Activated naive CD8-positive, alpha-beta T cell treated with anti-CD3 and anti-CD28 coated beads, Interleukin-2, amount 50 U/mL, for 24 hours (primary cell): ENCODE data around the gene MIXL1.

Source experiments
- ATAC-seq: fragments of 150-1000 bp; cut with Tn5 transposase; one replicate; pipeline ENCODE4 v1.10.0; 2021
- DNase-seq: peaks from one replicate; pipeline ENCODE4 v3.0.0; 2021
- H3K27ac Mint-ChIP-seq: one replicate; pipeline ENCODE4 v1.8.0; 2021; ENCODE audit warnings: mild to moderate bottlenecking, mixed read lengths
- H3K27me3 Mint-ChIP-seq: one replicate; pipeline ENCODE4 v1.8.0; 2021; ENCODE audit warnings: mixed read lengths
- H3K36me3 Mint-ChIP-seq: one replicate; pipeline ENCODE4 v1.8.0; 2021; ENCODE audit warnings: low read depth, mixed read lengths
- H3K4me1 Mint-ChIP-seq: one replicate; pipeline ENCODE4 v1.8.0; 2021; ENCODE audit warnings: mixed read lengths
- H3K4me3 Mint-ChIP-seq: one replicate; pipeline ENCODE4 v1.8.0; 2021; ENCODE audit warnings: mild to moderate bottlenecking, moderate library complexity, mixed read lengths
- H3K9me3 Mint-ChIP-seq: one replicate; pipeline ENCODE4 v1.8.0; 2021; ENCODE audit warnings: mixed read lengths

MIXL1 gene

DNA sequence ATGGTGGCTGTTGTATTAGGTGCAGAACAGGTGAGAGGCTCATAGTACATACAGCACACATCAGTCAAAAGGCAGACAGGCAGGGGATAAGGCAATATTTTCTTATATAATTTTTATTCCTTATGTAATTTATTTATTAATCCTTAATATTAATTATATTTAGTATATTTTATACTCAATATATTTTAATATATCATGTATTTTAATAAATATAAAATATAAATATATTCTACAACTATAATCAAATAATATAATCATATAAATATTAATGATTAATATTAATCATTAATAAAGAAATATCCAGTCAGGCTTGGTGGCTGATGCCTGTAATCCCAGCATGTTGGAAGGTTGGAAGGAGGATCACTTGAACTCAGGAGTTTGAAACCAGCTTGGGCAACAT is 19.3 kb upstream of the MIXL1 start:
- Mint-ChIP-seq H3K27ac (no peak overlapping the region), H3K27me3 (peaks cover 8% of the 10 kb centered on the region), H3K4me1 (no peaks in the 10 kb centered on the region), H3K9me3 (no peaks in the 10 kb centered on the region), H3K4me3 (no peak overlapping the region), H3K36me3 (no peaks in the 10 kb centered on the region)
- no peak for DNase-seq
- no peak for ATAC-seq

DNA sequence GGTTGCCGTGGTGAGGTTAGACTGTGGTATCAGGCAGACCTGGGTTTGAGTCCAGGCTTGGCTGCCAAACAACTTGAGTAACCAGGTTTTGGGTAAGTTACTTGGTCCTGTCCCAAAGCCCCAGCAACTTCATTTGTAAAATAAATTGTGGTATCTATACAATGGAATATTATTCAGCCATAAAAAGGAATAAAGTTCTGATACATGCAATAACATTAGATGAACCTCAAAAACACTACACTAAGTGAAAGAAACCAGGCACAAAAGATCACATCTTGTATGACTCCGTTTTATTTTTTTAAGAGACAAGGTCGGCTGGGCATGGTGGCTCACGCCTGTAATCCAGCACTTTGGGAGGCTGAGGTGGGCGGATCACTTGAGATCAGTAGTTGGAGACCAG is 16.4 kb upstream of the MIXL1 start:
- H3K27ac Mint-ChIP-seq: no peak overlapping the region
- ATAC-seq: no peak

DNA sequence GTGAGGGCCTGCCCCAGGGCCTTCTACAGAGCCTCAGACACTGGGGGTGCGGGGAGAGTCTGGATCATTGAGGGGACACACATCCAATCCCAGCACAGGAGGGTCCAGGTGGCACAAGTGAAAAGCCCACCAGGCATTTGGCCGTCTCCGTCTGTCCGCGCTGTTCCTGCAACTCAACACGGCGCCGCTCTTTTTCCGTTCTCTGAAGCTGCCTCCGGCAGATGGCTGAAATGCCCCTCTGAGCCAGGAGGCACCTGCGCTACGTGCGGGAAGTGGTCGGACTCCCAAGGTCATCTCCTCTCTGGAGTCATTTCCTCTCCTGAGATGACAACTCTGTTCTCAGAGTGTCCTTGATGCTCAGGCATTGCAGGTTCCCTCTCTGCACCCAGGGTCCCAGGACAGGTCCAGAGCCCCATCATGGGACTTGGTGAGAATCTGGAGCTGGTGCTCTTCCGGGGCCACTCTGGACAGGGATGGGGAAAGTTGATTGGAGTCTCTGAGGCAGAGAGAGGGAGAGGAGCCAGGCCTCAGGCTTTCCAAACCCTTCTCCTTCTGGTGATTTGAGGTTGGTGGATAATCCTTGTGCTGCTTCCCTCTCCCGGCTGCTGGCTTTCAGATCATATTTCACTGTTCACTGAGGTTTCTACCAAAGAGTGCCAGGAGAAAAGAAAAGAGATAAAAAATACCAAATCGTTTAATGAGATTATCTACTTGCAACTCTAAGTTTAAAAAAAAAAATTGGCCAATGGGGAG is 14.0 kb upstream of the MIXL1 start:
- ATAC-seq (no peak), DNase-seq (no peak)
- no peaks in the 10 kb centered on the region for H3K27me3 Mint-ChIP-seq
- H3K36me3 Mint-ChIP-seq: no peaks in the 10 kb centered on the region
- H3K9me3 Mint-ChIP-seq: no peaks in the 10 kb centered on the region
- H3K4me1 Mint-ChIP-seq: no peaks in the 10 kb centered on the region
- H3K4me3 Mint-ChIP-seq: no peak overlapping the region
- no peak overlapping the region for H3K27ac Mint-ChIP-seq

More for the DNA sequence above, 16.4 kb upstream of the MIXL1 start:
- no peaks in the 10 kb centered on the region for H3K9me3 Mint-ChIP-seq
- no peak for DNase-seq
- no peaks in the 10 kb centered on the region for H3K36me3 Mint-ChIP-seq
- H3K27me3 Mint-ChIP-seq: peaks cover 2% of the 10 kb centered on the region
- H3K4me3 Mint-ChIP-seq: no peak overlapping the region
- no peaks in the 10 kb centered on the region for H3K4me1 Mint-ChIP-seq

DNA sequence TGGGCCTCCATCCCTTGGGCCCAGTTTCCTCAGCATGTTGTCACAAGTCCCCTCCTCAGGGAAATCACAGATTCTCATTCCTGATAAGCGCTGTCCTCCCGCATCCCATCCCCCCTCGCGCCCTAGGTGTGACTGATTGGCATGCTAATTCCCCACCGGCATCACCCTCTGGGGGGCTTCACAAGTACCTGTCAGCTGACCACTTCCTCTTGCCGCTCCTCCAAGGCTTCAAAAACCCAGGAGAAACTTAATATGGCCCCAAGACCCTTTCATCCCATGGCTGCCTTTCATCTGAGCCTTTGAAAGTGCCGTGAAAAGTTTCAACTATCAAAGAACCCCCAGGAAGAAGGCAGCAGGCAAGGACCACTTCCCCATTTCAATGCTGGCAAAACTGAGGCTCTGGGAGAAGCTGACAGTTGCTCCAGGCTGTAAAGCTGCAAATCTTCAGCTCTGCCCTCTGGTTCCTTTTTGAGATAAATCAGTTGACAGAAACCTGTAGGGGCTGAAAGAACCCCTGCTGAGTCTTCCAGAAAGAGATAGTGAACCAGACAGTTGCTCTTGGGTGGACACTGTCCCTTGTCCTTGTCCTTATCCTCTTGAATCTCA is 12.8 kb upstream of the MIXL1 start:
- DNase-seq: no peak
- Mint-ChIP-seq H3K36me3 (no peaks in the 10 kb centered on the region), H3K9me3 (no peaks in the 10 kb centered on the region), H3K4me3 (no peak overlapping the region), H3K27me3 (no peaks in the 10 kb centered on the region), H3K27ac (no peak overlapping the region), H3K4me1 (no peaks in the 10 kb centered on the region)
- ATAC-seq: no peak

DNA sequence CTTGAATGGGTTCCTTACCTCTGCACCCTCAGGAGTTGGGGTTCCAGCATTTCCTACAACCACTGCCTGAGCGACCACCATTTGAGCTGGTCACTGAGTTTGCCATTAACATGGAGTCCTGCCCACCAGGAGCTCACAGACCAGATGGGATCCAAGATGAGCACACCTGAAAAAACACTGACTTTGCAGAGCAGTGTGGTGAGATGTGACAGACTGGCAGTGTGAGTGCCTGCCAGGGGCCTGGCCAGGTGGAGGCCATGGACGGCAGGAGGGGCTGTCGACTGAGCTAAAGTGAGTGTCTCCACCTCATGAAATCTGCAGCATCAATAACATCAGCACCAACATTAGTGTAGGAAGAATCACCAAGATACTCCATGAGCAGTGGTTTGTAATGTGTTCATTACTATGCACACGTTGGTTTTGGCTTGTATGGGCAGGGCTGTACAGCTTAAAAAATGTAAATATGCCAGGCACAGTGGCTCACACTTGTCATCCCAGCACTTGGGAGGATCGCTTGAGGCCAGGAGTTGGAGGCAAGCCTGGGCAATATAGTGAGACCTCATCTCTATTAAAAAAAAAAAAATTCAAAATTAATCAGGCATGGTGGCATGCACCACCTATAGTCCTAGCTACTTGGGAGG is 12.2 kb upstream of the MIXL1 start:
- no peak for ATAC-seq
- Mint-ChIP-seq H3K27me3 (no peaks in the 10 kb centered on the region), H3K27ac (no peak overlapping the region), H3K4me3 (no peak overlapping the region), H3K4me1 (no peaks in the 10 kb centered on the region), H3K9me3 (no peaks in the 10 kb centered on the region), H3K36me3 (no peaks in the 10 kb centered on the region)
- DNase-seq: no peak

DNA sequence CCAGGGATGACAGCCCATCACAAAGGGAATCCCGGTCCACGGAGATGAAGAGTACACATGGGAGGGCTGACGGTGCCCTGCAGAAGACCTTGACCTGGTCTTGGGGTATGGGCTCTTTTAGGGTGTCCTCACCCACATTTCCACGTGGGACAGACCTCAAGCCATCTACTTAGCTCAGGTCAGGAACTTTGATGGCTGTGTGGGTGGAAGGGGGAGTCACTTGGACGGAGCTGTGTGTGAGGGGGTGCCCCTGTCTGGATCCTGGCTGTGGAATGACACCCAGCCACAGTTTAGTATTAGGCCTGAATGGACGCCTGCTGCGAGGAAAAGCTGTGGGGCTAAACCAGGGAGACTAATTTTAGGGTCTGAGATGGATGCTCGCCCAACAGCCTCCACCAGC is 10.9 kb upstream of the MIXL1 start:
- no peak for DNase-seq
- no peaks in the 10 kb centered on the region for H3K4me1 Mint-ChIP-seq
- ATAC-seq: no peak
- no peak overlapping the region for H3K27ac Mint-ChIP-seq
- no peaks in the 10 kb centered on the region for H3K27me3 Mint-ChIP-seq
- H3K9me3 Mint-ChIP-seq: no peaks in the 10 kb centered on the region
- H3K4me3 Mint-ChIP-seq: no peak overlapping the region
- H3K36me3 Mint-ChIP-seq: no peaks in the 10 kb centered on the region

DNA sequence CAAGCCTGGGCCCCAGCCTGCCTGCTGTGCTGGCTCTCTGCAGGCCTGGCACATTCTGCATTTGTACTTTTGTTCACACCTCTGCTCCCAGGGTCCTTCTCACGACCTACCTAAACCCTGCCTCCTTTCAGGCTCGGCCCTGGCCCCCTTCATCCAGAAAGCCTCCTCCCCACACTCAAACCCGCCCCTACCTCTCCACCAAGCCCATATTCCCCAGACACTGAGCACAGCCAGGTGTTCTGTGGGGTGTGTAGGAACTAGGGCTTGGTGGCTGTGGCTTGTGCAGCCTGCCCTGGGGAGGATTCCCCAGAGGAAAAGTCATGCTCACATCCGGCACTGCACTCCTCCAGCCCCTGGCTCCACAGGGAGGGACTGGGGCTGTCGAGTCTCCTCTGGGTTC is 8.2 kb upstream of the MIXL1 start:
- ATAC-seq (no peak), DNase-seq (no peak)
- Mint-ChIP-seq H3K9me3 (no peaks in the 10 kb centered on the region), H3K4me1 (no peaks in the 10 kb centered on the region), H3K27ac (no peak overlapping the region), H3K27me3 (peaks cover 4% of the 10 kb centered on the region), H3K36me3 (no peaks in the 10 kb centered on the region), H3K4me3 (no peak overlapping the region)

DNA sequence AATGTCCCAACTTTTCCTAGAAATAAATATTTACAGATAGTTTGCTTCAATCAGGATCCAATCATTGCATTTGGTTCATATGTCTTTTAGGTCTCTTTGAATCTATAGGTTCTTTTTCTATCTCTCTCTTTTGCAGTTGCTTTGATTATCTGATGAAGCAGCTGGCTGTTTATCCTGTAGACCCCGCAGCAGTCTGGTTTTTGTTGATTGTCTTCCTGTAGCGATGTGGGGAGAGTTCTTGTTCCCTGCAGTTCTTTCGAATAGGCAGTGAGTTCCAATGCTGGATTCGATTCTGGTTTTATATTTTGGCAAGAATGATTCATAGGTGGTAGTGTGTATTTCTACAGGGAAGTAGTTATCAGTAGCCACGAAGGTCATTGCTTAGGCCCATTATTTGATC is 7.4 kb upstream of the MIXL1 start:
- peaks cover 5% of the 10 kb centered on the region for H3K27me3 Mint-ChIP-seq
- H3K9me3 Mint-ChIP-seq: no peaks in the 10 kb centered on the region
- ATAC-seq (no peak), DNase-seq (no peak)
- no peak overlapping the region for H3K27ac Mint-ChIP-seq
- no peaks in the 10 kb centered on the region for H3K36me3 Mint-ChIP-seq
- H3K4me3 Mint-ChIP-seq: no peak overlapping the region
- H3K4me1 Mint-ChIP-seq: no peaks in the 10 kb centered on the region

DNA sequence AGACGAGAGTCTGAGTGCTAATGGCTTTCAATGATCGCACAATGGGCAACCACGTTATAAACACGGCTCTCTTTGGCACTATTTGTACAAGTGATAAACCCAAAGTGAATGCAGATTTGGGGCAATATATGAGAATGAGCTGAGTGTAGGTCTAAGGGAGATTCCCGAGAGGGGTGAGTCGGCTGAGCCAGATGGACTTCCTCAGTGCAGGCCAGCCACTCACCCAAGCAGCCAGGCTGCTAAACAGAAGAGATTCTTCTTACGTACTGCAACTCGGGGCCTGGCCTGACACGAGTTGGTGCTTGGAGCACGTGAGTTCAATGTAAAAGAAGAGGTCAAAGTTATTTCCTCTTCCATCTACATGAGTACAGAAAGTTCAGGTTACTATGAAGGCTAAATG is 6.2 kb upstream of the MIXL1 start:
- peaks cover 11% of the 10 kb centered on the region for H3K27me3 Mint-ChIP-seq
- no peak overlapping the region for H3K4me3 Mint-ChIP-seq
- ATAC-seq: no peak
- H3K36me3 Mint-ChIP-seq: no peaks in the 10 kb centered on the region
- DNase-seq: no peak
- no peak overlapping the region for H3K27ac Mint-ChIP-seq
- H3K9me3 Mint-ChIP-seq: no peaks in the 10 kb centered on the region
- H3K4me1 Mint-ChIP-seq: peaks cover 4% of the 10 kb centered on the region

DNA sequence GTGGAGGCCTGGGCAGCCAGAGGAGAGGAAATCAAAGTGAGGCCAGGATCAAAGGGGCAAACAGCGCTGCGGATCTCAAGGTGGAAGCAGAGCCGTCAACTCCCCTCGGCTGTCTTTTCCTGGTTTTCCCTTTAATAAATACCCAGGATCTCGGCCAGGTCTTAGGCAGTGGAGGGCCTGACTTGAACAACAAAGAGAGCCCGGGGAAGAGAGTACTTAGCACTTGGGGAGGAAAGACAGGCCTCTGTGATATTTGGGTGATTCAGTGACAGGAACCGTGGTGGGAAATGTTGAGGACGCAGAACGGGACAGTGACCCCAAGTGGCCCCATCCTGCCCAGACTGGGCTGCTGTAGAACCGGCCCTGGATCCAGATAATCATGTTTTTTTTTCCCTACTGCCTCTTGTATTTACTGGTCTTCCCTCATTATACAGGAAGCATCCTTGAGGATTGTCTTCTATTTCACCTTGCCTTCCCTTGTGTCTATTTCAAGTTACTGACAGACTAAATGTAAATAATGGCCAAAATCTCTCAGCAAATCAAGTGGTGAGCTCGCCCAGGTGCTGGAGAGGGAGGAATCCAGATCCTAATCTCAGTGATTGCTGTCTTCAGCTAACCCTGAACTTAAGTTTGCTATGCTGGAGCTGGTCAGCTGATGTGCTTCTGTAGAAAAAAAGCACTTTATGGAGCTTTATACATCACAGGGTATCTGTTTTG is 2.8 kb upstream of the MIXL1 start:
- Mint-ChIP-seq H3K27ac (no peak overlapping the region), H3K4me1 (peaks cover 14% of the 10 kb centered on the region), H3K9me3 (no peaks in the 10 kb centered on the region), H3K27me3 (peaks cover 27% of the 10 kb centered on the region), H3K4me3 (no peak overlapping the region), H3K36me3 (no peaks in the 10 kb centered on the region)
- DNase-seq (no peak), ATAC-seq (no peak)

DNA sequence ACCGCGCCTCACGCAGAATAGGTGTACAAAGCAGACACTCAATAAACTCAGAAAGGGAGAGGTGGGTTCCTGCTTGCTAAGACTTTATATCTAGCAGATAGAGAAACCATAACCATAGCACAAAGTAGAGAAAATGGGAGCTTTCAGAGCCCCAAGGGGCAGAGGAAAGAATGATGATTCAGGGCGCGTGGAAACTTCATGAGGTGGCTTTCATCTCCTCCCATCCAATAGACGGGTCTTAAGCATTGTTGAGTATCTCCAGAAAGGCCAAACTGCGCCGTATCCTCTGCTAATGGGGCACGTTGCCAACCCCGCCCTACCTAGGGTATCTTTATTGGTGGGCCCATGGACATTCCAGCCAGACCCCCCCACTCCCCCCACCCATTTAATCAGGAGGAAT is 778 bp upstream of the MIXL1 start:
- no peak overlapping the region for H3K27ac Mint-ChIP-seq
- no peaks in the 10 kb centered on the region for H3K36me3 Mint-ChIP-seq
- ATAC-seq (peak; percentile 84), DNase-seq (peak; percentile 22)
- peaks cover 14% of the 10 kb centered on the region for H3K4me1 Mint-ChIP-seq
- no peaks in the 10 kb centered on the region for H3K9me3 Mint-ChIP-seq
- H3K27me3 Mint-ChIP-seq: peaks cover 33% of the 10 kb centered on the region
- H3K4me3 Mint-ChIP-seq: peak overlapping the region; percentile 26

DNA sequence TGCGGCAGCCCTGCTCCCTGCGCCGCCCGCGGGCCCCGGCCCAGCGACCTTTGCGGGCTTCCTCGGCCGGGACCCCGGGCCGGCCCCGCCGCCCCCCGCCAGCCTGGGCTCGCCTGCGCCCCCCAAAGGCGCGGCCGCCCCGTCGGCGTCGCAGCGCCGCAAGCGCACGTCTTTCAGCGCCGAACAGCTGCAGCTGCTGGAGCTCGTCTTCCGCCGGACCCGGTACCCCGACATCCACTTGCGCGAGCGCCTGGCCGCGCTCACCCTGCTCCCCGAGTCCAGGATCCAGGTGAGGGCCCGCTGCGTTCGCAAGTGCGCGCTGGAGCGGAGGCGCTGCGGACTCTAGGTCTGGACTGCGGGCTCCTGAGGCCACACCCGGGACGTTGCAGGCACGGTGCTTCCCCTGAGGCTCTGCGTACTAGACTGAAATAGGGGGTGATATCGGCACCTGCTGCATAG is 351 bp downstream of the MIXL1 start:
- Mint-ChIP-seq H3K36me3 (no peaks in the 10 kb centered on the region), H3K27ac (no peak overlapping the region), H3K27me3 (peaks cover 33% of the 10 kb centered on the region), H3K4me1 (peaks cover 14% of the 10 kb centered on the region), H3K9me3 (no peaks in the 10 kb centered on the region), H3K4me3 (peak overlapping the region; percentile 68)
- peak; percentile 25 for DNase-seq
- peak; percentile 44 for ATAC-seq

DNA sequence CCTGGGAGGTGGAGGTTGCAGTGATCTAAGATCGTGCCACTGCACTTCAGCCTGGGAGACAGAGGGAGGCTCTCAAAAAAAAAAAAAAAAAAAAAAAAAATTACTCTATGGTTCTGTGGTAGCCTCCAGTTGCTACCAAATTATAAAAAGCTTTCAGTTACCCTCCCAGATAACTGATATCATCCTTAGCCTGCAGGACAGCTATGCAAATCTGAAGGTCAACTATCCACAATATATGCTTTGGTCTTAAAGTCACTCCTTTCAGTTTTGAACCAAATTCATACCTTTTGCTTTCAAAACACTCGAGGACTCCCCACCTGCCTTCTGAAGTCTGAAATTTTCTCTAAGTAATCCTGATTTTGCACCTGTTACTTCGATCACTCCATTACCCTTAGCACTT is 3.1 kb downstream of the MIXL1 start:
- ATAC-seq (no peak), DNase-seq (no peak)
- peaks cover 9% of the 10 kb centered on the region for H3K36me3 Mint-ChIP-seq
- H3K27me3 Mint-ChIP-seq: peaks cover 26% of the 10 kb centered on the region
- H3K4me3 Mint-ChIP-seq: no peak overlapping the region
- no peaks in the 10 kb centered on the region for H3K9me3 Mint-ChIP-seq
- no peak overlapping the region for H3K27ac Mint-ChIP-seq
- peaks cover 14% of the 10 kb centered on the region for H3K4me1 Mint-ChIP-seq

DNA sequence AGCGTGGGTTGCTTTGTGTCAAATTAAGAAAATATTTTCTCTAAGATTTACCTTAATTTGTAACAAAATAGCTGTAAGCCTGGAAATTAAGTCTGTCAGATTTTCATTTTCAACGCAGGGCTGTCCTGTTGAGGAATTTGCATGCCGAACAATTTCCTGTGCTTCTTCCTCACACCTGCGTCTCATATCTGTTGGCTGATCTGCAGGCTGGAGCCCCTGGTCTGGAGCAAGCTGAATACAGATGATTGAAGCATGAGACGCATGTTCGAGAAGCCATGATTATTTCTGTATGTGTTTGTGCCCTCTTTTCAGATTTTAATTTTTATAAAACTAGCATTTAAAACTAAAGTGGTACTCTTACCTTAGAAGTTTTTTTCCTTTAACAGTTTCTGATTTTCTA is 9.8 kb downstream of the MIXL1 start:
- H3K4me1 Mint-ChIP-seq: no peaks in the 10 kb centered on the region
- H3K27me3 Mint-ChIP-seq: no peaks in the 10 kb centered on the region
- H3K36me3 Mint-ChIP-seq: peaks cover 35% of the 10 kb centered on the region
- ATAC-seq (no peak), DNase-seq (no peak)
- no peak overlapping the region for H3K4me3 Mint-ChIP-seq
- no peaks in the 10 kb centered on the region for H3K9me3 Mint-ChIP-seq
- no peak overlapping the region for H3K27ac Mint-ChIP-seq

DNA sequence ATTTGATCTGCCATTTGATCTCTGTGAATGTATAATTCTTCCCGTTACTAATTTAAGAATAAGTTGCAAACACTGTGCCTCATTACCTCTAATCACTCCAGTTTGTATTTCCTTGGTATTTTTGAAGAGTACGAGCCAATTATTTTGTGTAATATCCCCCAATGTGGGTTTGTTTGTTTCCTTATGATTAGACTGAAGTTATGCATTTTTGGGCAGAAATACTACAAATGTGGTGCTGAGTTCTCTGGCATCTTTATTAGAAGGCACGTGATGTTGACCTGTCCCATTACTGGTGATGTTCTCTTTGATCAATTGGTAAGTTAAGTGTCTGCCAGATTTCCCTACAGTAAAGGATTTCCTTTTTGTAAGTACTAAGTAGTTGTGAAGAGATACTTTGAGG is 10.3 kb downstream of the MIXL1 start:
- Mint-ChIP-seq H3K27ac (no peak overlapping the region), H3K9me3 (no peaks in the 10 kb centered on the region), H3K27me3 (no peaks in the 10 kb centered on the region), H3K4me1 (no peaks in the 10 kb centered on the region), H3K4me3 (no peak overlapping the region), H3K36me3 (peaks cover 35% of the 10 kb centered on the region)
- ATAC-seq (no peak), DNase-seq (no peak)
